GDM1 (cell line): ENCODE measurements around the gene SLC43A2.
"Not testable (repeated sequence)": the region's sequence is repeated elsewhere in the genome, so short reads cannot be mapped to it uniquely, and the experiment has no call there.

Experiments
- DNase-seq: peaks from one replicate; lab custom pipeline; 2025; lab: John Stamatoyannopoulos, UW

SLC43A2 gene

DNA sequence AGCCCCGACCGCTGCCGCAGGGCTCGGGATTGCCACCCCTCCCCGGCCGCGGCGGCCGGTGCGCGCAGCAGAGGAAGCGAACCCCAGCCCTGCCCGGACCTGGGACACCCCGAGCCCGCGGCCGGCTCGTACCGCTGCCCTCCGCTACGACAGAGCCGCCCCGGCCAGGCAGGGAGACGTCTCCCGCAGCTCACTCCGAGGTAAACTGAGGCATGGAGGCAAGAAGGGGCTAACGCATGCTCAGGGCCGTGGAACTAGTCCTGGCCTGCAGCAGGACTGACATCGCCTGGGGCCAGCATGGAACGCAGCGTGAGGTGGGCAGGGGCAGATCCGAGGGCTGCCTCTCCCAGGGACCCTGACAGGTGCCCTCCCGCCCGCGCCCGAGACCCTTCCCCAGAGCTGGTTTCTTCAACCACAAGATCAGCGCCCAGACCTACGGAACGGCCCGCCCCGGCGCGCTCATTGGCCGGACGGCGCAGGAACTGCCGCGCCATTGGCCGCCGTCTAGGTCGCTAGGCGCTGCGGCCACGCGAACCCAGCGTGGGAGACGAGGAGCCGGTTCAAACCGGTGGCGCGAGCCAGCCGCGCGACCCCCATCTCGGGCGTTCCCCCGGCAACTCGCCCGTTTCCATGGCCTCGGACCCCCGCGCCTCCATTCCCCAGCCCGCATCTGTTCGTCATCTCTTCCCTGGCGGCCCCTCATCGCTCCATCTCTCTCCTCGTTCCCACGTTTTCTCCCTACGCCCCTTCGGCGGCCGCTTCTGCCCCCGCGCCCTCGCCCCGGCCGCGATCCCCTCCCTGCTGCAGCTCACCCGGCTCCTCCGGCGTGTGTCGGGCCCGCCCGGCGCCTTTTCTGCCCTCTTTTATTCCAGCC, at the start of gene SLC43A2:
Gene SLC43A2 (minus strand): TSS at position 853 of the 874 bp plus-strand sequence. CDS start 960 bp downstream, outside the sequence.
- DNase-seq, result peak; percentile 84

DNA sequence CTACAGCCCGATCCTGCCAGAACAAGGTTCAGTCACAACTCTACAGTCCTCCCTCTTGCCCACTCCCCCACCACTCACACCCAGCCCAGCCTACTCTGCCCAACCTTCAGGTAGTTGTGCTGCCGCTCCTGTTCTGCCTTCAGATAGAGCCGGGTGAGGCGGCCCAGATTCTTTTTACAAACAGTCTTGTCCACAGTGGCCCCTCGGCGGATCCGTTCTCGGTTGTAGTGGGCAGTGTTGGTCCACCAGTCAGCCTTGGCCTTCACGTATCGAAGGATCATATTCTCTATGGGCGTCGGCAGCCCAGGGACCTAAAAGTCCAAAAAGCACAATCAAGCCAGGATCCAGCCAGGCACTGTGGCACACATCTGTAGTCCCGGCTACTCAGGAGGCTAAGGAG, 47.8 kb upstream of the SLC43A2 start:
- DNase-seq, result no peak

DNA sequence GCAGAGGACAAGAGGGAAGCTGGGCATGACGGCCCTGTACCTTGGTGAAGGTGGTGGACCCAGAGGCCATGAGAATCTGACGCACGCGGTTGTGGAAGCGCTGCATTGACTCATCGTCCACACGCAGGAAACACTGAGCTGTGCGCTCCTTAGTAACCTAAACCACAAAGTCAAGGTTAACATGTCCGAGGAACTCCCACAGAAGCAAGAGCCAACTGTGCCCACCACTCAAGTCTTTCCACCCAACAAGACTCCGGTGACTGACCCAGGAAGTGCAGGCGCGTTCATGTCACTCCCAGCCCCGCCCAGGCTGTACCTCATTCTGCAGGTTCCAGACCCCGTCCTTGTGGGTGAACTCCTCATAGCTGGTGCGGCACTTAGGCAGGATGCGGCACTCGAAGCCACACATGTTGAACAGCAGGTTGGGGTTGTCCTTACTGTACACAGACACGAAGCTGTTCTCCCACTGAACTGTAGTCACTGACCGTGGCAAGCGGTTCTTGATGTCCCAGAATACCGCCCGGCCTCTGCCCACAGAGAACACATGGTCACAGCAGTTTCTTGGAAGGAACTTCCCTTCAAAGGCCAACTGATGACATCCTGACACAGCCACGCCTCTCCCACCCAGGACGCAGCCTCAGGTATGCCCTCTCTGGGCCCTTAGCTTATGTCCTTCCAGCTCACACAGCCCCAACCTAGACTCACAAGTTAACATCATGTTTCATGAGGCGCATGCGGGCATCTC, 44.6 kb upstream of the SLC43A2 start:
- DNase-seq, result no peak

DNA sequence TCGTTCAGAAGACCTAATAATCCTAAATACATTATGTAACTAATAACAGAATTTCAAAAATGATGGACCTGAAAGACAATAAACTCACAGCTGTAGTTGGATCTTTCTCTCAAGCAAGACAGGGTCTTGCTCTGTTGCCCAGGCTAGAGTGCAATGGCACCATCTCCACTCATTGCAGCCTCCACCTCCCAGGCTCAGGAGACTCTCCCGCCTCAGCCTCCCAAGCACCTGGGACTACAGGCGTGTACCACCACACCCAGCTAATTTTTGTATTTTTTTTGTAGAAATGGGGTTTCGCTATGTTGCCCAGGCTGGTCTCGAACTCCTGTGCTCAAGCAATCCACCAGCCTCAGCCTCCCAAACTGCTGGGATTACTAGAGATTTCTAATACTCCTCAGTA, 35.3 kb upstream of the SLC43A2 start:
- DNase-seq, result not testable (repeated sequence)

DNA sequence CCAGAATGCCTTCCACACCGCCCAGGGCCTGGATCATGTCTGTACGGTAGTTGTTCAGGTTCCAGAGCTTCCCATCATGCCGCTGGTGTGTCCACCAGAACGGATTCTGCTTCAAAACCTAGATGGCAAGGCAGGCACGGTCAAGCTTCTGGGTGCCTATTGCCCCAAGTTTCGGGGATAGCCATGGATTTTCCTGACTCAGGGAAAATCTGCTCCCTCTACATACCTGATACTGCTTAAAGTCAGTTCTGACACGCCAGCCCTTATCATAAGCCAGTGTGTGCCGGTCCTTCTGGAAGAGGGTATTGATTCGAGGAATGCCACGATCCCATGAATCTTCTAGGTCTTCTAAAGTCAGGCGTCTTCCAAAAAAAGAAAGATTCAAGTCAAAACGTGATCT, 32.4 kb upstream of the SLC43A2 start:
- no peak for DNase-seq

DNA sequence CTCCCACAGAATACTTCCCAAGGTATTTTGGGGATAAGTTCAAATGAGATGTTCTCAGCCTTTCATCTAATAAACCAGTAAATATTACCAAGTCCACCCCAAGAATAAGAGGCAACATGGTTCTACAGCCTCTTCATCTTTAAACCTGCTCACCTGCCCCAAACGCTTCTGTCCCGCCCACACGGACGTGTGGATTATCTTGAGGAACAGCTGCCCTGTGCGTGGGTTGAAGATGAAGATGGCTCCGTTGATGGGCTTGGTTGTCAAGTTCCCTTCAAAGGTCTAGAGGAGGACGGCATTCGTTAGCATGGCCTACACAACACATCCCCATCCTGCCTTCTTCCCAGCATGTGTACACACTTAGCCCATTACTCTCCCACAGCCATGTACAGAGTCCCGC, 29.5 kb upstream of the SLC43A2 start:
- no peak for DNase-seq

DNA sequence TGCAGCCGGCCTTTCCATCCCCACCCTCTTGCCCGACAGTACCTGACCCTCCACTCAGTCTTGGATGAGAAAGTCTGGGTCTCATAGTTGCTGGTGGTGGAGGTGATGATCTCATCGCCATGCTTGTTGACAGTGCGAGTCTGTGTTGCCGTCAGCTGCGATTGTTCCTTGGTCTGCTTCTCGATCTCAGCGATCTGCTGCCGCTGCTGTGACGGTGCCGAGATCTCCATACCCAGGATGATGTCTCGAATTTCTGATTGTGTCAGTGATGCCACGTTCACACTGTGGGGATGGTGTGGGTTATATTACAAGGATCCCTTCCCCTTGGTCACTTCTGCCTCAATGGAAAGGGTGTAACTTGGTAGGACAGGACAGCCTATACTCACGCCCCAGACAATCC, 25.1 kb upstream of the SLC43A2 start:
- no peak for DNase-seq

DNA sequence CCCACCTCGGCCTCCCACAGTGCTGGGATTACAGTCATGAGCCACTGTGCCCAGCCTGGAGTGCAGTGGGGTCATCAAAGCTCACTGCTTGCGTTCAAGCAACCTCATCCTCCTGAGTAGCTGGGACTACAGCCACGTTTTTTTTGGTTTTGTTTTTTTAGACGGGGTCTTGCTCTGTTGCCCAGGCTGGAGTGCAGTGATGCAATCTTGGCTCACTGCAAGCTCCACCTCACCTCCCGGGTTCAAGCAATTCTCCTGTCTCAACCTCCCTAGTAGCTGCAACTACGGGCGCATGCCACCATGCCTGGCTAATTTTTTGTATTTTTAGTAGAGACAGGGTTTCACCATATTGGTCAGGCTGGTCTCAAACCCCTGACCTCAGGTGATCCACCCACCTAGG, 24.2 kb upstream of the SLC43A2 start:
- DNase-seq, result not testable (repeated sequence)

DNA sequence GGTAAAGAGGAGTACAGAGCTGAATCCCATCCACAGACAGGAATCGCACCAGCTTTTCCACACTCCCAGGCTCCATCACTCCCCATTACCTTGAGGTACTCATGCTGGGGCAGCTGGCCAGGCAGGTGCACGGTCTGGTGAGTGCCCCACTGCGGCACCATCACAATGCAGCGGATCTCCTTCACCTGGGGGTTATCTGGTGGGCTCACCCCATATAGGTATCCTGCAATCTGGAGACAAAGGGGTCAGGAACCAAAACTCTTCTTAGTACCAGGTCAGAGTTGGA, 22.9 kb upstream of the SLC43A2 start:
- DNase-seq, result no peak

DNA sequence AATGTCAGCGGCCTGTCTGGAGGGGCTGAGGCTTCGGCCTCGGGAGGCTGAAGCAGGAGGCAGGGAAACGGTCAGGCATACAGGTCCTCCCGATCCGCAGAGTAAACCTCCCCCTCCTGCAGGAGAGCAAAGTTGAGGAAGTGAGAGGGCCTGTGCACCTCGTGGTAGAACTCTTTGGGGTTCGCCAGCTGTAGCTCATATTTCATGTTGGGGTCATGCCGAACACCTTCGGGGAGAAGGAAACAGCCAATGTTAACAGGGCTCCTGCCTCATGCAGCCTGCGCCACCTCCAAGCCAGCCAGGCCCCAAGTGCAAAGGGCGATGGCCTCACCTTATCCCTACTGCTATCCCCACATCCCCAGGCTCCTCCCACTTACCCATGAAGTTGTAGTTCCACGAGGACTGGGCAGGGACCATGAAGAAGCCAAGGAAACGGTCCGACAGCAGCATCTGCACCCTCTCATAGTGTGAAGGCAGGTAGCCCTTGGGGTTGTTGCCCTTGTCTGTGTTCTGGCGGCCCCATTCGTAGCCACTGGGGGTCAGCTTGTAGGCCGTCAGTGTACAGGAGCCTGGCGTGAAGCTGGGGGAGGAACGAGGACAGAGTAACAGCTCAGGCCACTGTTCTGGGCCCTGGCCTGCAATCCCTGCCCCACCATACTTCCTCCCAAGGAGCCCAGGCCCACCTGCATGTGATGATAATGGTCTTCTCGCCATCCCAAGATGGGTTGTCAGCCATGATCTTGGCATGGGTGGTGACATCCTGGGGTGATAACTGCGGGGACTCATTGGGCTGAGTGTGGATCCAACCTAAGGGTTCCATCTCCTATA, 22.3 kb upstream of the SLC43A2 start:
- no peak for DNase-seq

DNA sequence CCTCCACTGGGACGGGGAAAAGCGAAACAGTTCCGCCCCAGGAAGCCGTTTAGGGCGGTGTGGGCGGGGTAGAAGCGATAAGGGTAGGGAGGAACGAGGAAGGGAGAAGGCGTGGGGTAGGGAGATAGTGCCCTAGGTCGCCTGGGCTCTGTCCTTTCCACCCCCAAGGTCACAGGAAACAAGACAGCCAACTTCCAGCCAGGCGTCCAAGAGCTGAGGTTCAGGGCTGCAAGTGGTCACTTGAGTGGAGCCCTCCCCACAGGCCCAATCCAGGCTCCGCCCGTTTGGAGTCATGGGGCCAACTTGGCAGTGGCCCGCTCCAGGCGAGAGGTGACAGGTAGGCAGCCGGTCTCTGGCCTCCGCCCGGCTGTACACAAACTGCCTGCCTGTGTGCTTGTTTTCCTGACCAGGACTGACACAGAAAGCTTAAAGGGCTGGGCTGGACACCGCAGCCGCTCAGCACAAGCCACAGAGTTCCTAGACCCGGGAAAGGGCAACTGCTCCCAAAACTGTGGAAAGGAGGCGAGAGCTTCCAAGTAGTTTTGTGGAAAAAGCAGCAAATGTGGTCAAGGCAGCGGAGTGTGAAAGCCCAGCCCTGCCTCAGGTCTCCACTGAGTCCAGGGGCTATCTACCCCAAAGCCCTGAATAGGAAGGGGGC, 21.3 kb upstream of the SLC43A2 start, which contains the start of gene RILP:
Gene RILP (minus strand): TSS at position 23 of the 658 bp plus-strand sequence. CDS start 62 bp downstream, outside the sequence.
- DNase-seq, result no peak

DNA sequence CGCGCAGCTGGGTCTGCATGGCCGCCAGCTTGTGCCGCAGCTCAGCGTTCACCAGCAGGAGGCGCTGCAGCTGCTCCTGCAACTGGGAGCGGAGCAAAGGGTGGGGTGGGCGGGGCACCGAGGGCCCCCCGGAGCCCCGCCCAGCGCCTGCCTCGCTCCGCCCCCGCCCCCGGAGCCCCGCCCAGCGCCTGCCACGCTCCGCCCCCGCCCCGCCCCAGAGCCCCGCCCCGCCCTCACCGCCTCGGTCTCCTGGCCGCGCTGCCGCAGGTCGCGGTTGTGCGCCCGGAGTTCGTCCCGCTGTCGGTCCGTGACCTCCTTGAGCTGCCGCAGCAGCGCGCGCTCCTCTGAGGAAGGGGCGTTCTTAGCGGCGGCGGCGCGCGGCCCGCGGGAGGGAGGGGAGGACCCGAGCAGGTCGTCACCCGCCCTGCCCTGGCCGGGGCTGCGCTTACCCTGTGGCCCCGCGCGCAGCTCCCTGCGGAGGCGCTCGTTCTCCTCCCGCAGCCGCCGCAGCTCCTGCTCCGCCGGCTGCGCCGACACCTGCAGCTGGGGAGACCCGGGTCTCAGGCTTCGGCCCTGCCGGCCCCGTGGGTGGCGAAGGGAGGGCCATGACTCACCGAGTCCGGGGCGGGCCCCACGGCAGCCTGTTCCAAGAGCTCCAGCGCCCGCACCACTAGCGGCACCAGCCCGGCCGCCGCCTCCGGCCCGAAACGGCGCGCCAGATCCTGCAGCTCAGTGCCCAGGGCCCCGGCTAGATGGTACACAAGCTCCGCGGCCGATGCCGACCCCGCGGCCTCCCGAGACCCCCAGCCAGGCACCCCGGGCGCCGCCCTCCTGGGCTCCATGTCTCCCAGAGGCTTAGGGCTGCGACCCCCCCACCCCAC, 20.6 kb upstream of the SLC43A2 start:
- peak; percentile 89 for DNase-seq

DNA sequence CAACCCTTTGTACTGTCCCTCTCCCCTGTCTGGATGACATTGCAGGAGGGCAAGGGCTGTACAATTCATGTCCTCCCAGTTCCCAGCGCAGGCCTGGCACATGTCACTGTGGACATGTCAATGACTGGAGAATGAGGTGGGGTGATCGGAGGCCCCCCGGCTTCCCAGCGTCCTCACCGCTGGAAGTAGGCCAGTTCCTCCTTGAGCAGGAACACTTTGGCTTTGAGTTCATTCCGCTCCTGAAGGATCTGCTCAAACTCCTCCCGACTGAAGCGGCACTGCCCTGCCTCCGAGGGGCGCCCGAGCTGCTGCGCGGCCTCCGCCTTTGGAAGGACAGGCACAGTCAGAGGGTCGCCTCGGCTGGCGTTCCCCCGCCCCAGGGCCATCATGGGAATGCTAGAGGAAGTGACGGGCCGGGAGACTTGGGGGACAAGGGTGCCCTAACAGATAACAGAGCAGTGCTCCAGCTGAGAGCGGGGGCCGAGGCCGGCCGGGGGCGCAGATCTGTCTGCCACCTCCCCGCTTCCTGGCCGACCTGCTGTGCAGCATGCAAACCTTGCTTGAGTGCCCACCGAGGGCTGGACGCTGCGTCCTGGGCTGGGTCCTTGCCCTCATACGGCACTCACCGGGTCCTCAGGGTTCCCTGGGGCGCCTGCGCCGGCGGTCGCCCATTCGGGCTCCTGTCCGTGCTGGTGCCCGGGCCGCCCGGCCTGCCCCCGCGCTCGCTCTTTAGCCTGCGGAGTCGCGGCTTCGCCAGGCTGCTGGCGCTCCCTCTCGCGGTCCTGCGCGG, 19.7 kb upstream of the SLC43A2 start:
- no peak for DNase-seq

DNA sequence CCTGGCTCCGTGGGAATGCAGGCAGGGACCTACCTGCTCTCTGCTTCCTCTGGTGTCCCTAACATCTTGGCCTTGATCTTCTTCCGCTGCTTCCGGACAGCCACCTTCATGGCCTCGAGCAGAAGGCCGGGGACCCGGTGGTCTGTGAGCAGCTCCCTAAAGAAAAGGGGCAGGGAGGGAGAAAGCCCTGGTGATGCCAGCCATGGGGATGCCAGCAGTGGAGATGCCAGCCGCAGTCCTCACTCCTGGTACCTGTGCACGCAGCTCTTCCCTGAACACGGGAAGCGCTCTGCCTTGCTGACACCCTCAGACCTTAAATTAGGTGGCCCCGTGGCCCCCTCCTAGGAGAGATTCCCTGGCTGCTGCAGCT, 19.2 kb upstream of the SLC43A2 start:
- DNase-seq, result no peak

DNA sequence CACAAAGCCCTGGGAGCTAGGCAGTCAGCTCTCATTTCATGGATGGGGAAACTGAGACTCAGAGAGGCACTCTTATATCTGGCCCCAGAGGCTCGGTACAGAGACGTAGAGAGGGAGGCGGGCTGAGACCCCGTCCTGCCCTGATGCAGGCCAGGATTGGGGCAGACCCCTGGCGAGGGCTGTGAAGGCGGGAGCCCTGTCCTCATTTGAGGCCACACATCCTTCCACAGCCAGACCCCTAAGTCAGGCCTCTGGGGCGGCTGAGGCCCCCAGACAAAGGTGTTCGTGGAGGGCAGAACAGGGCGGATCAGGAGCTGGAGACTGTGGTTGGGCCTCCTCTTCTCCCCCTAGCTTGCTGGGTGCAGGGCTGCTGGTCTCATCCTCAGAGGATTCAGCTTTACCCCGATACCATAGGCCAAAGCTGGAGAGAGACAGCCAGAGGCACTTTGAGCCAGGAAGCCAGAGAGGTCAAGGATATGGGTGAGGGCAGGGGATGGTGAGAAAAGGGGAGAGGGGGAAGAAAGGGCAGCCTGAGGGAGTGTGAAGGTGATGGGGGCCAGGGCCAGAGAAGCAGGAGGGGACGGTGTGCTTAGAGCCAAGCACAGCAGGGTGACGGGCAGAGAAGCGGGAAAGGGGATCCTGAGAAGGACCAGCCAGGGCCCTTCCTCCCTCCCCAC, 17.7 kb upstream of the SLC43A2 start:
- no peak for DNase-seq

DNA sequence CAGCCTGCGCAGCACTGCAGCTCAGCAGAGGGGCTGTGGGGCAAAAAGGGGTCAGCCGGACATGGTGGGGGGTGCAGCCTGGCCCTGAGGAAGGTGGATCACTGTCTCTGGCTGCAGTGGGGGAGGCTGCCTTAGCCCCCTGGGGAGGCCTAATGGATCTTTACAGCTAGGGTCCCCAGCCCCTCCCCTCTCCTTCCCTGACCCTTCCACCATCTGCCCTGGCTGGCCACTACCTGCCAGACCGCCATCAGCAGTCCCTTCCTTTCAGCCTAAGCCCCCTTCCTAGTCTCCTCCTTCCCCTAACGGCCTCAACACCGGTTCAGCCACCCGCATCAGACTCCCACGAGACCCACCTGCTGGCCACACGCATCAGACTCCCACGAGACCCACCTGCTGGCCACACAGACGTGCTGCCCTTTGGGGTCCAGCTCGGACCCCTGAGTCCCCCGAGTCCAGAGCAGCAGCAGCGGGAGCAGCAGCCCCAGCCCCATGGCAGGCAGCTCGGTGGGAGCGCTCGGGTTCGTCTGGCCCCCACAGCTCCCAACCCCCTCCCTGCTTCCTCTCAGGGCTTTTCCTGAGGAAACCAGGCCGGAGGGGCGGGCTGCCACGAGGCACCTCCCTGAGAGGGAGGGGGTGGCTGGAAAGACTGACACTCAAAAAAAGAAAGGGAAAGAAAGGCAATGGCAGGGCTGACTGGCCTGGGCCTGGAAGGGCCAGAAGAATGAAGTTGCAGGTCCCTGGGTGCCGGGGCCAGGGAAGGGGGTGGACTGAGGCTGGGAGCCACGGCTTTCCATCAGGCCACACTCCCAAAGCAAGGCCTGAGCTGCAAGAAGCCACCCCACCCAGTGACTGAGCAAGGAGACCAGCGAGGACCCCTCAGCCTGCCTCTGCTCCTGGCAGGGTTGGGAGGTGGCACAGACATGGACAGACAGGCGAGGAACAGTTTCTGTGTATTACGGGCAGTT, 16.9 kb upstream of the SLC43A2 start, which contains the start of gene SCARF1:
Gene SCARF1 (minus strand): TSS at position 526 of the 965 bp plus-strand sequence. CDS start 35 bp downstream, at position 491.
- peak; percentile 82 for DNase-seq

DNA sequence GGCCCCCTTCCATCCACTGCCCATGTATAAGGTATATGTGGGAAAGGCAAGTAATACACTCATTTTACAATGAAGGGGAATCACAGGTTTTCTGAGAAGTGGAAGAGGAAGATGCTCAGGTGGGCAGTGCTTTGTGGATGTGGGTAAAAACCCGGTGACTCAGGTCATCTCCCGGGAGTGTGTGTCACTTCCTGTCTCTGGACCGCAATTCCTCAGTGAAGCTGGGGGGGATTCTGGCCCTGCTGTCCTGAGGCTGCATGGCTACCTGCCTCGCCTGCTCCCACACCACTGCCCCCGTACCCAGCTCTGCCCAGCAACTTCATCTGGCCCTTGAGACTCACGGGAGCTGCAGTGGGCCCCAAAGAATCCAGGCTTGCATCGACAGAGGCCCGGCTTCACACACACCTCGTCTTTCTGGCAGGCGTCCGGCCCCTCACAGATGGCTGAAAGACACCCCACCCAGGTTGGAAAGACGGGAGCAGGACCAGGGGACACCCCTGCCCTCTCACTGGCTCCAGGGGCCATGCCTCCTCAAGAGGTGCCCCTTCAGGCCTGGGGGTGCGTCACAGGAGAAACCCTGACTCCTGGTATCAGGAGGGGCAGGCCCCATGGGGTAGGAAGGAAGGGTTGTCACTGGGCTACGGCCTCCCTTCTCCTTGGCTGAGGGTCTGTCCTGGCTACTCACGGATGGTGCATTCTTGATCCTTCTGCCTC, 16.0 kb upstream of the SLC43A2 start:
- DNase-seq, result no peak
